ENCODE measurements around the gene DIP2C. TPM values are rescaled to one million over a fixed set of nuclear protein-coding genes. Genes with fewer than 3 reads are reported as not detected.
"Not testable (repeated sequence)": the region's sequence is repeated elsewhere in the genome, so short reads cannot be mapped to it uniquely, and the experiment has no call there.

Gene DIP2C
- total RNA-seq, 6 experiments from 2014 or later, result 23.2 to 28.9 (median 26.3) TPM

GRCh38 chr10:271722-272121 is 417.7 kb downstream of the DIP2C start:
- Mint-ChIP-seq H3K4me1 (ENCODE audit: low read depth) (peaks cover 15% of the 10 kb centered on the region), H3K4me3 (no peak overlapping the region), H3K27ac (no peak overlapping the region), H3K36me3 (ENCODE audit: low read depth) (peaks cover 9% of the 10 kb centered on the region), H3K27me3 (ENCODE audit: insufficient read depth) (no peaks in the 10 kb centered on the region; the same call in 1 of the 2 replicates), H3K9me3 (no peaks in the 10 kb centered on the region)
- no peak for DNase-seq
- no peak for TF ChIP-seq CTCF (IDR thresholded peaks at IDR 0.05)

GRCh38 chr10:271201-271600 is 418.3 kb downstream of the DIP2C start:
- H3K9me3 Mint-ChIP-seq, result no peaks in the 10 kb centered on the region
- peaks cover 15% of the 10 kb centered on the region for H3K4me1 Mint-ChIP-seq (ENCODE audit: low read depth)
- no peaks in the 10 kb centered on the region; the same call in 1 of the 2 replicates for H3K27me3 Mint-ChIP-seq (ENCODE audit: insufficient read depth)
- DNase-seq, result no peak
- TF ChIP-seq CTCF (IDR thresholded peaks at IDR 0.05), result no peak
- H3K27ac Mint-ChIP-seq, result no peak overlapping the region
- H3K36me3 Mint-ChIP-seq (ENCODE audit: low read depth), result peaks cover 9% of the 10 kb centered on the region
- no peak overlapping the region for H3K4me3 Mint-ChIP-seq

GRCh38 chr10:269440-270074 is 419.9 kb downstream of the DIP2C start:
- Mint-ChIP-seq H3K27ac (no peak overlapping the region), H3K36me3 (ENCODE audit: low read depth) (peaks cover 4% of the 10 kb centered on the region; the same call in 1 of the 2 replicates), H3K9me3 (no peaks in the 10 kb centered on the region), H3K4me1 (ENCODE audit: low read depth) (peaks cover 16% of the 10 kb centered on the region), H3K27me3 (ENCODE audit: insufficient read depth) (no peaks in the 10 kb centered on the region; the same call in 1 of the 2 replicates), H3K4me3 (no peak overlapping the region)
- no peak for TF ChIP-seq CTCF (IDR thresholded peaks at IDR 0.05)
- DNase-seq, result no peak

GRCh38 chr10:267705-268104 is 421.8 kb downstream of the DIP2C start:
- peaks cover 16% of the 10 kb centered on the region for H3K4me1 Mint-ChIP-seq (ENCODE audit: low read depth)
- H3K36me3 Mint-ChIP-seq (ENCODE audit: low read depth), result peaks cover 7% of the 10 kb centered on the region; the same call in 1 of the 2 replicates
- DNase-seq, result no peak
- H3K4me3 Mint-ChIP-seq, result no peak overlapping the region
- TF ChIP-seq CTCF (IDR thresholded peaks at IDR 0.05), result no peak
- H3K9me3 Mint-ChIP-seq, result no peaks in the 10 kb centered on the region
- H3K27ac Mint-ChIP-seq, result no peak overlapping the region
- no peaks in the 10 kb centered on the region; the same call in 1 of the 2 replicates for H3K27me3 Mint-ChIP-seq (ENCODE audit: insufficient read depth)

GRCh38 chr10:266974-267425 is 422.5 kb downstream of the DIP2C start:
- no peak overlapping the region for H3K4me3 Mint-ChIP-seq
- H3K9me3 Mint-ChIP-seq, result no peaks in the 10 kb centered on the region
- H3K27me3 Mint-ChIP-seq (ENCODE audit: insufficient read depth), result no peaks in the 10 kb centered on the region; the same call in 1 of the 2 replicates
- peaks cover 16% of the 10 kb centered on the region for H3K4me1 Mint-ChIP-seq (ENCODE audit: low read depth)
- DNase-seq, result no peak
- TF ChIP-seq CTCF (IDR thresholded peaks at IDR 0.05), result no peak
- H3K27ac Mint-ChIP-seq, result no peak overlapping the region
- H3K36me3 Mint-ChIP-seq (ENCODE audit: low read depth), result peaks cover 5% of the 10 kb centered on the region; the same call in 1 of the 2 replicates

- H3K4me3 Mint-ChIP-seq; DNase-seq; H3K27me3 Mint-ChIP-seq (ENCODE audit: insufficient read depth); H3K9me3 Mint-ChIP-seq; H3K36me3 Mint-ChIP-seq (ENCODE audit: low read depth); H3K27ac Mint-ChIP-seq: not testable (repeated sequence)
- H3K4me1 Mint-ChIP-seq (ENCODE audit: low read depth), result peaks cover 16% of the 10 kb centered on the region
Observed at GRCh38 chr10:265816-266588, 423.5 kb downstream of the DIP2C start.

- H3K27ac Mint-ChIP-seq; H3K9me3 Mint-ChIP-seq; H3K4me3 Mint-ChIP-seq; H3K27me3 Mint-ChIP-seq (ENCODE audit: insufficient read depth); H3K36me3 Mint-ChIP-seq (ENCODE audit: low read depth): not testable (repeated sequence)
- peak; percentile 22 for DNase-seq
- H3K4me1 Mint-ChIP-seq (ENCODE audit: low read depth), result peaks cover 16% of the 10 kb centered on the region
Observed at GRCh38 chr10:265074-265440, 424.4 kb downstream of the DIP2C start.

- H3K4me3 Mint-ChIP-seq; H3K36me3 Mint-ChIP-seq (ENCODE audit: low read depth); H3K27me3 Mint-ChIP-seq (ENCODE audit: insufficient read depth); DNase-seq; H3K9me3 Mint-ChIP-seq: not testable (repeated sequence)
- H3K4me1 Mint-ChIP-seq (ENCODE audit: low read depth), result peaks cover 16% of the 10 kb centered on the region
- 0 out of 2 replicates have a peak overlapping the region, but pooled peaks have one; percentile 13 for H3K27ac Mint-ChIP-seq
Observed at GRCh38 chr10:264160-265073, 425.1 kb downstream of the DIP2C start.

Data from HFFc6 (cell line).